HG03139 (cell line): ENCODE data around the gene CCDC28B.

Experiments used
- ATAC-seq: cut with Tn5 transposase; IDR thresholded peaks from one replicate; pipeline ENCODE4 v1.9.1; 2021; ENCODE audit not compliant: unreplicated experiment

The CCDC28B gene

GRCh38 chr1:32220746-32221580 is 20.6 kb downstream of the CCDC28B start:
- no peak for ATAC-seq

GRCh38 chr1:32221581-32221979 is 21.2 kb downstream of the CCDC28B start:
- no peak for ATAC-seq

GRCh38 chr1:32221980-32222755 is 21.8 kb downstream of the CCDC28B start, which contains the start of the genes EIF3I and TMEM234:
EIF3I (plus strand) TSS chr1:32222407; CDS start chr1:32222442, 35 bp downstream.
TMEM234 (minus strand) TSS chr1:32222353; CDS start chr1:32222322, 31 bp downstream.
- peak; percentile 89 for ATAC-seq

- ATAC-seq: no peak
These were observed 23.3 kb downstream of the CCDC28B start for GRCh38 chr1:32223683-32224082.

GRCh38 chr1:32224285-32224684 is 23.9 kb downstream of the CCDC28B start:
- ATAC-seq: no peak

- ATAC-seq: no peak
These were observed 28.4 kb downstream of the CCDC28B start for GRCh38 chr1:32228771-32229170.

GRCh38 chr1:32231843-32232432 is 31.5 kb downstream of the CCDC28B start:
- ATAC-seq: no peak

GRCh38 chr1:32232558-32233304 is 32.3 kb downstream of the CCDC28B start:
- ATAC-seq: no peak

- no peak for ATAC-seq
These were observed 34.4 kb downstream of the CCDC28B start for GRCh38 chr1:32234792-32235191.

GRCh38 chr1:32239337-32239736 is 38.9 kb downstream of the CCDC28B start:
- ATAC-seq: no peak

- no peak for ATAC-seq
These were observed 39.4 kb downstream of the CCDC28B start for GRCh38 chr1:32239790-32240139.

- ATAC-seq: no peak
These were observed 40.0 kb downstream of the CCDC28B start for GRCh38 chr1:32240140-32240951.

GRCh38 chr1:32241001-32241763 is 40.8 kb downstream of the CCDC28B start:
- ATAC-seq: no peak

- no peak for ATAC-seq
These were observed 42.0 kb downstream of the CCDC28B start for GRCh38 chr1:32242341-32242851.

- ATAC-seq: no peak
These were observed 46.5 kb downstream of the CCDC28B start, which contains the start of gene FAM167B for GRCh38 chr1:32246888-32247273. FAM167B (plus strand) TSS chr1:32247222; CDS start chr1:32247422, 200 bp downstream.

- ATAC-seq: no peak
These were observed 47.1 kb downstream of the CCDC28B start for GRCh38 chr1:32247452-32247851.

- ATAC-seq: no peak
These were observed 47.8 kb downstream of the CCDC28B start for GRCh38 chr1:32247983-32248889.
